GM18867 (cell line): ENCODE data around the gene SYNJ1.
"Not testable (repeated sequence)": the region's sequence is repeated elsewhere in the genome, so short reads cannot be mapped to it uniquely, and the experiment has no call there.

Source experiments
- ATAC-seq: cut with Tn5 transposase; IDR thresholded peaks from one replicate; pipeline ENCODE4 v1.9.1; 2021; ENCODE audit warnings: mild to moderate bottlenecking, moderate library complexity; ENCODE audit not compliant: unreplicated experiment

SYNJ1 gene

DNA sequence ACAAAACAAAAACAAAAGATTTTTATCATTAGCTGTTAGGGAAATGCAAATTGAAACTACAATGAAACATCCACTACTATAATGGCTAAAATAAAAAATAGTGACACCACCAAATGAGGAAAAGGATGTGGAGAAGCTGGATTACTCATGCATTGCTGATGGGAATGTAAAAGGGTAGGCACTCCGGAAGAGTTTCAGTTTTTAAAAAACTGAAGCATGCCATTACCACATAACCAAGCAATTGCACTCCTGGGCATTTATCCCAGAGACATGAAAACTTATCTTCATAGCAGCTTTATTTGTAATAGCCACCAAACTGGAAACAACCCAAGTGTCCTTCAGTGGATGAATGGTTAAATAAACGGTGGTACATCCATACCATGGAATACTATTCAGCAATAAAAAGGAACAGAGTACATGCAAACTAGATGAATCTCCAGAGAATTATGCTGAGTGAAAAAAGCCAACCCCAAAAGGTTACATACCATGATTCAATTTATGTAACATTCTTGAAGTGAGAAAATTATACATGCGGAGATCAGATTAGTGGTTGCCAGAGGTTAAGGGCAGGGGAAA, 101.1 kb downstream of the SYNJ1 start:
- no peak for ATAC-seq

- not testable (repeated sequence) for ATAC-seq
These were observed 109.6 kb downstream of the SYNJ1 start for GRCh38 chr21:32618218-32618617.

DNA sequence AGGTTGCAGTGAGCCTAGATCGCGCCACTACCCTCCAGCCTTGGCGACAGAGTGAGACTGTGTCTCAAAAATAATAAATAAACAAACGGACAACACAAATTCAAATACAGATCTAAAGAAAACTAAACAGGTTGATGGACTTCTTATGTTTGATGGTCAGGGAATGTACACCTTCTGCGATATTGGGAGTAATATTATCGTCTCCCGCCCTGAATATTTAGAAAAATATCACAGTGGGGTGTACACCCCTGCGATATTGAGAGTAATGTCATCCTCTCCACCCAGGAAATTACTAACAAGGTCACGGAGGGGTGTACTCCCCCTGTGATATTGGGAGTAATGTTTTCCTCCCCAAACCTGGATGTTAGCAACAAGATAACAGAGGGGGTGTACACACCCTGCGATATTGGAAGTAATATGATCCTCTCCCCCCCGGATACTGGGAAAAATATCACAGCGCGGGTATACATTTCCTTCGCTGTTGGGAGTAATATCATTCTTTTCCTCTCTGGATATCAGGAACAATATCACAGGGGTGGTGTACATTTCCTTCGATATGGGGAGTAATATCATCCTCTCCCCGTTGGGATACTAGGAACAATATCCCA, 114.3 kb downstream of the SYNJ1 start:
- no peak for ATAC-seq

- no peak for ATAC-seq
These were observed 114.8 kb downstream of the SYNJ1 start for GRCh38 chr21:32612999-32613337.

GRCh38 chr21:32612075-32612998, 115.5 kb downstream of the SYNJ1 start, which contains the start of gene CFAP298:
CFAP298 (minus strand) TSS chr21:32612377; CDS start chr21:32612243, 134 bp downstream.
- peak; percentile 94 for ATAC-seq

DNA sequence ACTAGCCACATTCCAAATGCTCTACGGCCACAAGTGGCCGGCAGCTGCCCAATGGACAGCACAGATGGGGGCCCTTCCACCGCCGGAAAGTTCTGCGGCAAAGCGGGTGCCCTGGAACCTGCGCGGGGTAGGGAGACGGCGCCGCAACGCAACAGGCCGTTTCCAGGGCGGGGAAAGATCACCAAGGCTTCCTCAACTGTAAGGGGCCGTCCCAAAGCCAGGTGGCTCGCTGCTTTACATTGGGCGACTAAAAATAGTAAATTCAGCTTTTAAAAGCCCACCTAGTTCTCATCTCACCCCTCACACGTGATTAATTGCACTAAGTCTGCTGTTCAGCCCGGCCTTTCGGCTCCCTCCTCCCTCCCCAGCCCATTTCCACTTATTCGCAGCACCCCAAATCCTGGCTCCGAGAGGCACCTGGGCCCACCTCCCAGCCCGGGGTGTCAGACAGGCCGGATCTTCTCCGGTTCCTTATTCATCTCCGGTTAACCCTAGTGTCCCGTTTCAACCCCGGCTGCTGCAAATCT, 116.3 kb downstream of the SYNJ1 start:
- ATAC-seq, result peak; percentile 12

GRCh38 chr21:32610940-32611339, 116.9 kb downstream of the SYNJ1 start:
- not testable (repeated sequence) for ATAC-seq

- no peak for ATAC-seq
These were observed 119.0 kb downstream of the SYNJ1 start for GRCh38 chr21:32608851-32609250.

- ATAC-seq, result no peak
These were observed 122.3 kb downstream of the SYNJ1 start for GRCh38 chr21:32605469-32605868.

DNA sequence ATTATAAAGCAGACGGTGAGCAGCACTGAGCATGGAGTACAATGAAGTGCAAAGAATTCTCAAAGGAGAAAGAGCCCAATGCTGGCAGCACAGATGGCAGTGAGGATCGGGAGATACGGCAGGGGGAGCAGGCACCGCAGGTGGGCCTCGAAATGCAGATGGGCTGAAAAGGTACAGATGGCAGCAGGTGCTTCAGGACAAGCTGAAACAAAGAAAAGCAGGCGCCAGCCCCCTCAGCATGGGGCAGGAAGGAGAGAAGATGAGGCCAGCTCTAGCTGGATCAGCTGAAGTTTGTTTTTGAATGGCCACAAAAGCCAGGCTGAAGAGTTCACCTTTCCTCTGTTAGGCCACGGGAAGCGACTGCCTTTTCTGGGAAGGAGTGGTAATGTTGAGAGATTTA, 123.3 kb downstream of the SYNJ1 start:
- no peak for ATAC-seq

- ATAC-seq, result no peak
These were observed 124.7 kb downstream of the SYNJ1 start for GRCh38 chr21:32603131-32603530.

DNA sequence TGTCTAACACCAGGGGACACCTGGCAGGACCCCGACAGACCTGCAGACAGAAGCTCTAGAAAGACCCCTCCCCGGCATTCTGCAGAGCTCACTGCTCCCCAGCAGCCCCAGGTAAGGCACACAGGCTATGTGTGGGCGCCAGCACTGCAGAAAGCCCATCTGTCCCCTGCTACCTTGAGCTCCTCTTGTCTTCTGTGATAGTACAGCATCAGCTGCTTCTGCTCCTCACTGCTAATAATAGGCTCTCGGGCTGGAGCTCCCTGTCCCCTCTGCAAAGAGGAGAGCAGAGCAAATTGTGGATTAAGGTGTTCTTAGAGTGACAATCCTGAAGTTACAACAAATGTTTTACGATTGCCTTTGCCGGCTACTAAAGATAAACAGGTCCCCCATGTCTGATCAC, 125.7 kb downstream of the SYNJ1 start:
- no peak for ATAC-seq

DNA sequence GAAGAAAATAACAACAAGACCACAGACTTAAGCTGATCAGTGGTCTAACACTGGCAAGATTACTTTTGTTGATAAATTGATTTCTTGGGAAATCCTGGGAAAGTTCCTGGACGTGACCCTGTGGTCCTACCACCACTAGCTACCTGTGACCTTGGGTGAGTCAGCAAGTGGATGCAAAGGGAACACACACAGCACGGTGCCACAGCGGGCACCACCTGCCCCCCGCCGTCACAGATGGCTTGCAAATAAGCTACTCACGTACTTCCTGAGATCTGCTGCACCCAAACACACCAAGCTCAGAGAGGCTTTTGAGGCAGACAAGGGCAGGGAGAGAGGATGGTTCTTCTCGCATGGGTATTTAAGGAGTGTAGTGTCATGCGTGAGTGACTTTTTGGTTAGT, 128.3 kb downstream of the SYNJ1 start:
- ATAC-seq, result no peak

DNA sequence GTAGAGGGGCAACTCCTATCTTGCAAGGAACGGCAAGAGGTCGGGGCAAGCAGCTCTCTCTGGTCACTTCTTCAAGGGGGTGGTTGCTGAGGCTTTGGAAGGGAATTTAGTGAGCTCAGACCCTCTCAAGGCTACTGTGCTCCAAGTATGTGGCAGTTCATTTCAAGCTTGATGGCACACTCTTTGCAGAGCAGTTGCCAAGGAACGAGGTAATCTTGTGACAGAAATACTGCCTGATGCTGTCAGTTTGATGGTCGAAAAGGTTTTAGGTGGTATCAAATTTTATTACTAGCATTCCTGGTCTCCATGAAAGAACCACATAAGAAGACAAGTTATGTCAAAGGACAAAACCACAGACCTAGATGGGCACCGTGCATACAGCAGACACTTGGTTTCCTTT, 128.7 kb downstream of the SYNJ1 start:
- ATAC-seq, result no peak

- ATAC-seq, result no peak
These were observed 130.6 kb downstream of the SYNJ1 start for GRCh38 chr21:32597205-32597604.

DNA sequence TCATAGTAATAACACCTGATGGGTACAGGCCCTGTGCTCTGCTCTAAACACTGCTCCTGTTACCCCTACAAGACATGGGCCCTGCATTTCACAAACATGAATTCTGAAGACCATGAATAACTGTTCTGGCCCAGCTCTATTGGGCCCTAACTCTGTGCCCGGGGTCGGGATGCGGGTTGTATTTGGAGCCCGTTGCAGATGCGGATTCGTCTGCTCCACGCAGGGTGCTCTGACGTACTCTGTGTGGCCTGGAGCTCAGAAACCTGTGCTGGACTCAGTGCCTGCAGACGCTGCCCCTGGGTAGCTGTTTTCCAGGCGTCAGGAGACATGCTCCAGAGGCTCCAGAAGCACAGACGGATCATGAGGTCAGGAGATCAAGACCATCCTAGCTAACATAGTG, 132.4 kb downstream of the SYNJ1 start:
- ATAC-seq, result no peak

DNA sequence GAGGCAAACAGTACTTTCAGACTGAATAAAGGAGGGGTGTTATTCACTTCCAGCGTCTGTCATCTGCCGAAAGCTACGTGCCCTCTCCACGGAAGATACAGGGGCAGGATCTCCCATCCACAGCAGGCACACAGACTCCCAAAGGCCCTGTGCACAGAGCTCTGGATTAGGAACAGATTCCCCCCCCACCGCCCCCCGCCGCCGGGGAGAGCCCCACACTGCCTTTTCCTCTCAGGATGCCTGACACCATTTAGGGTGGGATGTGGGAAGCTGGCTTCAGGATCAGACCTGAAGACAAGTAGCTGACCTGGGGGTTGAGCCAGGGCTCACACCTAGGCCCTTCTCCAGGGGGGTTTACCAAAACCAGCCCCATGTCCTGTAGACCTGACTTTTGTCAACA, 134.1 kb downstream of the SYNJ1 start:
- no peak for ATAC-seq

- ATAC-seq, result no peak
These were observed 134.8 kb downstream of the SYNJ1 start for GRCh38 chr21:32592929-32593502.

GRCh38 chr21:32590130-32590529, 137.7 kb downstream of the SYNJ1 start:
- ATAC-seq, result no peak

DNA sequence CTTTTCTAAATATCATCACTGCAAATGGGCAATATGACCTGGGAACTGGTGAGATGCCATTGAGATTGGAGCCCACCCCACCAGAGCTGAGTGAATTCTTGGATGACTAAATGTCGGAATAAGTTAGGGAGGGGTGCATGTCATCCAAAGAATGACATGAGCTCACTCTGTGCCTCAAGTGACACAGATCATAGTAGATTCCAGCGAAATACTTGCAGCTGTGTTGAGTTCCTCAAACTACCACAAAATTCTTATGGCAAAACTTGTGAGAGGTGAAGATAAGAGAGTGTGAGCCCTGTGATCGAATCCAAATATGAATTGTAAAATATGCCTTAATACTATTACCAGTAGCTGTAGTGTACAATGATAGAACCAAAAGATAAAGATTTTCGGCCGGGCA, 140.2 kb downstream of the SYNJ1 start:
- no peak for ATAC-seq

- no peak for ATAC-seq
These were observed 140.7 kb downstream of the SYNJ1 start for GRCh38 chr21:32587120-32587519.
